Measurements from ENCODE around the gene PPFIA2.

GRCh38 chr12:81626406-81626805 is 132.7 kb downstream of the PPFIA2 start:
- TF ChIP-seq CTCF (conservative IDR thresholded peaks at IDR 0.05) (no peak), EZH2 (IDR thresholded peaks at IDR 0.05; ENCODE audit: low read depth) (no peak)

All from PC-9 (cell line).